DMS53 treated with DMSO at 0.1 percent for 48 hours (cell line): ENCODE data around the gene SELENOM.
"Not testable (repeated sequence)": the region's sequence is repeated elsewhere in the genome, so short reads cannot be mapped to it uniquely, and the experiment has no call there.

Experiments
- DNase-seq: peaks from one replicate; lab custom pipeline; 2025; ENCODE audit not compliant: unreplicated experiment; lab: John Stamatoyannopoulos, UW

The SELENOM gene

GRCh38 chr22:31106731-31107177, 614 bp downstream of the SELENOM start:
- no peak for DNase-seq

- no peak for DNase-seq
Measured at GRCh38 chr22:31106001-31106571, 1.3 kb downstream of the SELENOM start.

GRCh38 chr22:31105282-31105929, 2.0 kb downstream of the SELENOM start:
- DNase-seq: no peak

- no peak for DNase-seq
Measured at GRCh38 chr22:31104869-31105268, 2.5 kb downstream of the SELENOM start.

- DNase-seq: no peak
Measured at GRCh38 chr22:31103899-31104694, 3.3 kb downstream of the SELENOM start.

- DNase-seq: no peak
Measured at GRCh38 chr22:31103111-31103510, 4.3 kb downstream of the SELENOM start.

GRCh38 chr22:31102441-31103081, 4.8 kb downstream of the SELENOM start:
- no peak for DNase-seq

GRCh38 chr22:31100762-31101525, 6.4 kb downstream of the SELENOM start:
- no peak for DNase-seq

GRCh38 chr22:31099841-31100761, 7.3 kb downstream of the SELENOM start:
- no peak for DNase-seq

GRCh38 chr22:31099386-31099785, 8.0 kb downstream of the SELENOM start:
- DNase-seq: no peak

GRCh38 chr22:31098632-31099110, 8.7 kb downstream of the SELENOM start:
- DNase-seq: no peak

- no peak for DNase-seq
Measured at GRCh38 chr22:31097941-31098631, 9.3 kb downstream of the SELENOM start.

- DNase-seq: not testable (repeated sequence)
Measured at GRCh38 chr22:31097539-31097938, 9.8 kb downstream of the SELENOM start.

- no peak for DNase-seq
Measured at GRCh38 chr22:31096657-31097279, 10.6 kb downstream of the SELENOM start.

GRCh38 chr22:31095637-31096249, 11.6 kb downstream of the SELENOM start:
- DNase-seq: no peak

GRCh38 chr22:31094741-31095140, 12.6 kb downstream of the SELENOM start:
- DNase-seq: no peak

GRCh38 chr22:31094021-31094551, 13.3 kb downstream of the SELENOM start:
- DNase-seq: no peak
